Mesenchymal stem cell (in vitro differentiated cells and primary cell): ENCODE measurements around the gene MTFMT.
"Not testable (repeated sequence)": the region's sequence is repeated elsewhere in the genome, so short reads cannot be mapped to it uniquely, and the experiment has no call there.

Experiments used
- DNase-seq: peaks from one replicate; pipeline ENCODE4 v3.0.0-alpha.2; 2013
- H2AFZ ChIP-seq: one replicate; pipeline ENCODE4 v1.6.1; 2013; ENCODE audit warnings: low read depth, mild to moderate bottlenecking, control low read depth, inconsistent platforms, low read length, moderate library complexity
- H2AK5ac ChIP-seq: 2 replicates; pipeline ENCODE4 v1.6.1; 2013; ENCODE audit warnings: low read length, moderate library complexity, mild to moderate bottlenecking, inconsistent platforms; ENCODE audit not compliant: severe bottlenecking
- H2BK120ac ChIP-seq: one replicate; pipeline ENCODE4 v1.6.1; 2013; ENCODE audit warnings: low read depth, mild to moderate bottlenecking, inconsistent platforms, low read length, moderate library complexity
- H2BK12ac ChIP-seq, 2 experiments: one replicate each; pipeline ENCODE4 v1.6.1; 2013; ENCODE audit warnings: inconsistent platforms in 2 of 2, low read length in 2 of 2, mild to moderate bottlenecking in 2 of 2, moderate library complexity in 2 of 2, control low read depth in 1 of 2
- H2BK15ac ChIP-seq: one replicate; pipeline ENCODE4 v1.6.1; 2013; ENCODE audit warnings: mild to moderate bottlenecking, low read depth, inconsistent platforms; ENCODE audit not compliant: poor library complexity, severe bottlenecking
- H2BK5ac ChIP-seq: 2 replicates; pipeline ENCODE4 v1.6.1; 2013; ENCODE audit warnings: low read depth, mild to moderate bottlenecking, low read length, control low read depth, inconsistent platforms; ENCODE audit not compliant: poor library complexity, severe bottlenecking
- H3K14ac ChIP-seq, 2 experiments: one replicate each; pipeline ENCODE4 v1.6.1; 2013; ENCODE audit warnings: inconsistent platforms in 2 of 2, low read length in 2 of 2, control low read depth in 1 of 2, mild to moderate bottlenecking in 1 of 2, moderate library complexity in 1 of 2
- H3K18ac ChIP-seq, 2 experiments: one replicate each; pipeline ENCODE4 v1.6.1; 2013; ENCODE audit warnings: inconsistent platforms in 2 of 2, low read length in 2 of 2, control low read depth in 1 of 2, low read depth in 1 of 2, mild to moderate bottlenecking in 1 of 2
- H3K23ac ChIP-seq, 2 experiments: one replicate each; pipeline ENCODE4 v1.6.1; 2013; ENCODE audit warnings: inconsistent platforms in 2 of 2, low read length in 2 of 2, mild to moderate bottlenecking in 2 of 2, moderate library complexity in 2 of 2, control low read depth in 1 of 2
- H3K27ac ChIP-seq: 2 replicates; pipeline ENCODE4 v1.5.1; 2013; ENCODE audit warnings: mild to moderate bottlenecking, moderate library complexity, low read length, control low read depth, inconsistent platforms; ENCODE audit not compliant: poor library complexity, severe bottlenecking
- H3K27me3 ChIP-seq, 2 experiments: 2 replicates each; pipeline versions ENCODE4 v1.6.1 to v1.7.0; 2013; ENCODE audit warnings: low read length in 2 of 2, mild to moderate bottlenecking in 2 of 2, moderate library complexity in 2 of 2, control low read depth in 1 of 2, inconsistent platforms in 1 of 2; ENCODE audit not compliant: control insufficient read depth in 1 of 2, insufficient read depth in 1 of 2
- H3K36me3 ChIP-seq, 2 experiments: 2 replicates each; pipeline versions ENCODE4 v1.6.1 to v1.7.0; 2013; ENCODE audit warnings: low read length in 2 of 2, control low read depth in 1 of 2, inconsistent platforms in 1 of 2, low read depth in 1 of 2, mild to moderate bottlenecking in 1 of 2; ENCODE audit not compliant: insufficient read depth in 2 of 2, control insufficient read depth in 1 of 2
- H3K4ac ChIP-seq, 2 experiments: one replicate each; pipeline ENCODE4 v1.6.1; 2013; ENCODE audit warnings: inconsistent platforms in 2 of 2, low read length in 2 of 2, mild to moderate bottlenecking in 2 of 2, moderate library complexity in 2 of 2, control low read depth in 1 of 2, low read depth in 1 of 2
- H3K4me1 ChIP-seq: 2 replicates; pipeline ENCODE4 v1.6.1; 2013; ENCODE audit warnings: low read depth, low read length, control low read depth; ENCODE audit not compliant: control insufficient read depth, insufficient read depth
- H3K4me2 ChIP-seq: 2 replicates; pipeline ENCODE4 v1.6.1; 2013; ENCODE audit warnings: low read length, mild to moderate bottlenecking, inconsistent platforms; ENCODE audit not compliant: poor library complexity, severe bottlenecking
- H3K4me3 ChIP-seq, 2 experiments: 2 replicates each; pipeline versions ENCODE4 v1.5.1 to v1.7.0; 2013; ENCODE audit warnings: low read length in 2 of 2, mild to moderate bottlenecking in 2 of 2, control low read depth in 1 of 2, low read depth in 1 of 2; ENCODE audit not compliant: insufficient read depth in 1 of 2
- H3K79me1 ChIP-seq: replicated peaks from 2 replicates; pipeline ENCODE4 v1.6.1; 2013; ENCODE audit warnings: mild to moderate bottlenecking, control low read depth, low read length, inconsistent platforms; ENCODE audit not compliant: poor library complexity, severe bottlenecking
- H3K9ac ChIP-seq: 2 replicates; pipeline ENCODE4 v1.7.0; 2013; ENCODE audit warnings: mild to moderate bottlenecking, low read length, moderate library complexity
- H3K9me3 ChIP-seq: 2 replicates; pipeline ENCODE4 v1.7.0; 2013; ENCODE audit warnings: mild to moderate bottlenecking, low read length; ENCODE audit not compliant: control insufficient read depth
- H4K8ac ChIP-seq: one replicate; pipeline ENCODE4 v1.6.1; 2013; ENCODE audit warnings: inconsistent platforms, mild to moderate bottlenecking, low read length, moderate library complexity
- H4K91ac ChIP-seq: one replicate; pipeline ENCODE4 v1.6.1; 2013; ENCODE audit warnings: mild to moderate bottlenecking, low read length, inconsistent platforms
- WGBS: methylation state at CpG from one replicate; pipeline ENCODE4 v1.1.7; 2013; ENCODE audit warnings: mixed read lengths; 5-methylcytosine and 5-hydroxymethylcytosine counted together

The MTFMT gene

DNA sequence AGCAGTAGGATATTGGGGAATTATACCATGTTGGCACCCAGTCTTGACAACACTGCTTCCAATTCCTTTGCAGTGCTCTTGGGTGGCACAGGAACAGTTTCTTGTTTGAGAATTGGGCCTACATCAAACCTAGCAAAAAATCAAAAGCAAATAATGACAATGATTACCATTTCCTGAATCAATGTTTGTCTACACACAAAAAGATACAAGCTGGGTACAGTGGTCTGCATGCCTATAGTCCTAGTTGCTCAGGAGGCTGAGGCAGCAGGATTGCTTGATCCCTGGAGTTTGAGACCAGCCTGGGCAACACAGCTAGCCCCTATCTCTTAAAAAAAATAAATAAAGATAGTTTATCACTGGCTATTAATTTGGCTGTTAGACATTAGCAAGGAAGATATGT, 8.0 kb downstream of the MTFMT start:
- no peaks in the 10 kb centered on the region for H3K27me3 ChIP-seq
- no peak overlapping the region for H3K23ac ChIP-seq
- no peak overlapping the region for H2AFZ ChIP-seq
- H2AK5ac ChIP-seq, result no peak overlapping the region
- H3K9ac ChIP-seq, result no peak overlapping the region
- H3K27ac ChIP-seq, result no peak overlapping the region
- H3K4me2 ChIP-seq, result no peak overlapping the region
- no peak overlapping the region for H2BK120ac ChIP-seq
- peaks cover 8 to 90% of the 10 kb centered on the region in 2 experiments for H3K36me3 ChIP-seq
- no peaks in the 10 kb centered on the region for H3K9me3 ChIP-seq
- H3K4ac ChIP-seq, result no peak overlapping the region
- H3K79me1 ChIP-seq, result peaks cover 8% of the 10 kb centered on the region
- no peak for DNase-seq
- H4K91ac ChIP-seq, result no peak overlapping the region
- no peak overlapping the region for H2BK12ac ChIP-seq
- H3K4me3 ChIP-seq, result no peak overlapping the region
- no peaks in the 10 kb centered on the region for H3K4me1 ChIP-seq
- H2BK15ac ChIP-seq, result no peak overlapping the region
- no peak overlapping the region for H3K18ac ChIP-seq
- H2BK5ac ChIP-seq, result no peak overlapping the region
- H4K8ac ChIP-seq, result no peak overlapping the region
- no peak overlapping the region for H3K14ac ChIP-seq

DNA sequence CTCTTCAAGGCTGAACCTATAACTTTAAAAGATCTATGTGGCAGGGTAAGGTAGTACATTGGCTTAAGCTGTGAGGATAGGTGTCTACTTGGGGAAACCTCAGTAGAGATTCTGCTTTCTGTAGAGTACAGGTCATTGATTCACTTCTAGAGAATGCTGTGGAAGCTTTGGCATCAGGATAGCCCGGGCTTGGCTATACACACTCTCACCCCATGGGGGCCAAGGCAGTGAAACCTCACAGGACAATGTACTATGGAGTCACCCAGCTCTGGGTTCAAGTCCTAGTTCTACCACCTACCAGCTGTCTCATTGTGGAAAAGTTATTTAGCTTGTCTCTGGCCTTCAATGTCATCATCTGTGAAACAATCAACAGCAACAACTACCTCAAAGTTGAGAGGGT, 9.0 kb downstream of the MTFMT start:
- Histone ChIP-seq H3K36me3 (peaks cover 11 to 90% of the 10 kb centered on the region in 2 experiments), H3K79me1 (peaks cover 8% of the 10 kb centered on the region), H2BK15ac (no peak overlapping the region), H3K23ac (no peak overlapping the region), H3K27ac (no peak overlapping the region), H2BK5ac (no peak overlapping the region), H3K4ac (no peak overlapping the region), H4K8ac (no peak overlapping the region), H2AFZ (no peak overlapping the region), H3K4me1 (no peaks in the 10 kb centered on the region), H2BK12ac (no peak overlapping the region), H3K4me2 (no peak overlapping the region), H3K27me3 (no peaks in the 10 kb centered on the region), H3K18ac (no peak overlapping the region), H2AK5ac (no peak overlapping the region), H3K14ac (no peak overlapping the region), H3K9ac (no peak overlapping the region), H4K91ac (no peak overlapping the region), H3K9me3 (no peaks in the 10 kb centered on the region), H2BK120ac (no peak overlapping the region), H3K4me3 (no peak overlapping the region)
- 100% methylated on average over 1 of the region's 1 CpG for WGBS
- no peak for DNase-seq

DNA sequence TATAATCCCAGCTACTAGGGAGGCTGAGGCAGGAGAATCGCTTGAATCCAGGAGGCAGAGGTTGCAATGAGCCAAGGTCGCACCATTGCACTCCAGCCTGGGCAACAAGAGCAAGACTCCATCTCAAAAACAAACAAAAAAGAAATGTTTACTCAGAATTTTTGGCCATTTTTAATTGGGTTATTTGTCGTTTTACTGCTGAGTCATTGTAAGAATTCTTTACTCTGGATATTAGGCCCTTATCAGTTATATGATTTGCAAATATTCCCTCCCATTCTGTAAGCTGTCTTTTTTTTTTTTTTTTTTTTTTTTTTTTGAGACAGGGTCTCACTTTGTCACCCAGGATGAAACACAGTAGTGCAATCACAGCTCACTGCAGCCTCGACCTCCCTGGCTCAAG, 18.2 kb downstream of the MTFMT start:
- peaks cover 15 to 62% of the 10 kb centered on the region in 2 experiments for H3K36me3 ChIP-seq
- H4K91ac ChIP-seq, H3K4me1 ChIP-seq, H3K79me1 ChIP-seq, DNase-seq, H3K18ac ChIP-seq, H2AK5ac ChIP-seq, H4K8ac ChIP-seq, H2BK15ac ChIP-seq, H3K27me3 ChIP-seq, H2AFZ ChIP-seq, H2BK12ac ChIP-seq, H3K27ac ChIP-seq, H3K4ac ChIP-seq, H3K9ac ChIP-seq, H3K23ac ChIP-seq, H3K4me3 ChIP-seq, H2BK120ac ChIP-seq, H2BK5ac ChIP-seq, H3K14ac ChIP-seq, H3K4me2 ChIP-seq: not testable (repeated sequence)
- 100% methylated on average over 2 of the region's 4 CpGs for WGBS
- H3K9me3 ChIP-seq, result peaks cover 17% of the 10 kb centered on the region

DNA sequence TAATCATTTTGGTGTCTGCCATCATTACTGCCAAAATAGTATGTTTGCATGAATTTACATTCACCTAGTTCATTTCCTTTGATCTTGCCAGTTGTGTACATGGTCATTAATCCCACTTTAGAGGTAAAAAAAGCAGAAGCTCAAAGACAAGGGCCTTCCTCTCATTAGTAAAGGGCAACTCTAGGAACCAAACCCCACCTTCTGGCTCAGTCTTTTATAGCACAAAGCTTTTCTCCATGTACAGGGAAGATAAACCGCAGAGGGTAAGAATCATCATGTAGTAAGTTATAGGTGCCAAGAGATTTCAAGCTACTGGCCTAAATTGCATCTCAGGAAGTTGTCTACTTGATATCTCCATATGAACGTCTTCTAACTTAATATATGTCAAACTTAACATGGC, 20.5 kb downstream of the MTFMT start:
- H2BK15ac ChIP-seq, result no peak overlapping the region
- H2BK12ac ChIP-seq, result no peak overlapping the region
- H4K91ac ChIP-seq, result no peak overlapping the region
- DNase-seq, result no peak
- H2BK120ac ChIP-seq, result no peak overlapping the region
- peaks cover 8 to 60% of the 10 kb centered on the region in 2 experiments for H3K36me3 ChIP-seq
- no peak overlapping the region for H4K8ac ChIP-seq
- H3K18ac ChIP-seq, result no peak overlapping the region
- H3K9ac ChIP-seq, result no peak overlapping the region
- H3K27ac ChIP-seq, result no peak overlapping the region
- no peak overlapping the region for H3K14ac ChIP-seq
- H3K79me1 ChIP-seq, result peaks cover under 1% of the 10 kb centered on the region
- H3K4ac ChIP-seq, result no peak overlapping the region
- H3K4me2 ChIP-seq, result no peak overlapping the region
- no peaks in the 10 kb centered on the region for H3K27me3 ChIP-seq
- H2AK5ac ChIP-seq, result no peak overlapping the region
- no peak overlapping the region for H2AFZ ChIP-seq
- no peak overlapping the region for H3K4me3 ChIP-seq
- WGBS, result 77% methylated on average over 2 of the region's 2 CpGs
- H3K4me1 ChIP-seq, result no peaks in the 10 kb centered on the region
- H3K9me3 ChIP-seq, result peaks cover 15% of the 10 kb centered on the region
- H2BK5ac ChIP-seq, result no peak overlapping the region
- no peak overlapping the region for H3K23ac ChIP-seq
